Gastrocnemius medialis (tissue), 4 donors: ENCODE data around the gene KCNIP4. TPM values are rescaled to one million over a fixed set of nuclear protein-coding genes. Genes with fewer than 3 reads are reported as not detected.

Experiments used
- ATAC-seq, 2 donors: fragments of 150-250 bp; one replicate each; pipeline ENCODE4 v1.9.1; 2016
- DNase-seq, 2 donors: peaks; one replicate each; pipeline ENCODE4 v3.0.0-alpha.2; 2019
- H3K27ac ChIP-seq, 4 donors: fragments of 200-600 bp; sonication (generic); 1 replicate in 1 of 4; 2 replicates in 3 of 4; pipeline ENCODE4 v1.5.1; 2016 to 2018; ENCODE audit warnings: mild to moderate bottlenecking in 2 of 4, moderate library complexity in 1 of 4
- H3K27me3 ChIP-seq, 3 donors: fragments of 200-600 bp; sonication (generic) in 2 of 3; 1 replicate in 1 of 3; 2 replicates in 2 of 3; pipeline versions ENCODE4 v1.5.1 to v1.6.0; 2016 to 2019; ENCODE audit warnings: mild to moderate bottlenecking in 1 of 3, moderate library complexity in 1 of 3
- H3K36me3 ChIP-seq, 2 donors: fragments of 200-600 bp; sonication (generic) in 1 of 2; one replicate each; pipeline ENCODE4 v1.5.1; 2017 to 2018
- H3K4me1 ChIP-seq, 2 donors: fragments of 200-600 bp; sonication (generic) in 1 of 2; one replicate each; pipeline ENCODE4 v1.5.1; 2016 to 2017; ENCODE audit warnings: mild to moderate bottlenecking in 2 of 2
- H3K4me3 ChIP-seq, 4 donors: fragments of 200-600 bp; sonication (generic) in 3 of 4; 1 replicate in 1 of 4; 2 replicates in 3 of 4; pipeline ENCODE4 v1.5.1; 2016 to 2019; ENCODE audit warnings: mild to moderate bottlenecking in 2 of 4
- H3K9me3 ChIP-seq, 3 donors: fragments of 200-600 bp; sonication (generic) in 2 of 3; 1 replicate in 1 of 3; 2 replicates in 2 of 3; pipeline ENCODE4 v1.5.1; 2016 to 2019
- POLR2A ChIP-seq, 2 donors: fragments of 450-650 bp; IDR thresholded peaks; one replicate each; pipeline ENCODE4 v1.6.1; 2017; ENCODE audit warnings: antibody characterized with exemption in 2 of 2, mild to moderate bottlenecking in 2 of 2, moderate library complexity in 2 of 2
- in situ Hi-C, 4 donors: fragments of 200-750 bp; cut with MboI; loops; one replicate each; pipeline versions ENCODE4 v1.15.0 to v1.8.0; 2017; ENCODE audit warnings: low sequenced_read_pairs in 4 of 4
- intact Hi-C: fragments of 100-400 bp; cut with DNase I; formaldehyde crosslinking; loops from one replicate; pipeline ENCODE4 v1.15.1; 2023; ENCODE audit warnings: low total_unique reads
- total RNA-seq, 4 donors: library from RNA; depleted of rRNA; stranded (reverse); fragments of >200 nt; gene quantifications; one replicate each; pipeline versions ENCODE4 v1.1.0 to v1.2.3, GENCODE V29; 2016
- TF ChIP-seq, protein P1 (sequence below), 5 experiments: fragments of 450-650 bp in 3 of 5; fragments of 200-600 bp in 2 of 5; sonication (generic) in 2 of 5; IDR thresholded peaks in 4 of 5; conservative IDR thresholded peaks in 1 of 5; 1 replicate in 4 of 5; 2 replicates in 1 of 5; pipeline ENCODE4 v1.5.1; 2016 to 2019; ENCODE audit warnings: antibody characterized with exemption in 5 of 5, mild to moderate bottlenecking in 3 of 5, moderate library complexity in 3 of 5

The KCNIP4 gene
- total RNA-seq, 4 donors from 2014 or later, result not detected

DNA sequence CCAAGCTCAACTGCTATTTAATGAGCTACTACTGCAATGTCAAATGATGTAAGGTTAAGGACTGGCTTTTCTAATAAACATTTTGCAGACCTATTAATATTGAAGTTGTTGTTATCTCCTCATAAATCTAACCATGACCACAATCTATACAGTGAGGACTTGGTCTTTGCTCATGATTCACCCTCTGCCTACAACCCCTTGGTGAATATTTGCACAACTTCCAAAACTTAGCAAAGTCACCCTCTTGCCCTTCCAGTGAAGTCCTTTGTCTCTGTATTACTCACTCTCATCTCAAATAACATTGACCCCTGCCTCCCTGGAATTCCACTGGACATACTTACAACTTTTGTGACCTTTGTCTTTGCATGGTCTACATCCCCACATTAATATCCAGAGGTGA is 204.5 kb downstream of the KCNIP4 start:
- Histone ChIP-seq H3K4me3 (no peak overlapping the region), H3K4me1 (no peaks in the 10 kb centered on the region), H3K27ac (no peak overlapping the region), H3K36me3 (no peaks in the 10 kb centered on the region), H3K9me3 (no peaks in the 10 kb centered on the region), H3K27me3 (no peaks in the 10 kb centered on the region)
- in situ Hi-C loops (no loop called here), intact Hi-C loops (no loop called here)
- DNase-seq (no peak), ATAC-seq (no peak)
- TF ChIP-seq POLR2A (IDR thresholded peaks at IDR 0.05), result no peak
- TF ChIP-seq, protein P1, sequence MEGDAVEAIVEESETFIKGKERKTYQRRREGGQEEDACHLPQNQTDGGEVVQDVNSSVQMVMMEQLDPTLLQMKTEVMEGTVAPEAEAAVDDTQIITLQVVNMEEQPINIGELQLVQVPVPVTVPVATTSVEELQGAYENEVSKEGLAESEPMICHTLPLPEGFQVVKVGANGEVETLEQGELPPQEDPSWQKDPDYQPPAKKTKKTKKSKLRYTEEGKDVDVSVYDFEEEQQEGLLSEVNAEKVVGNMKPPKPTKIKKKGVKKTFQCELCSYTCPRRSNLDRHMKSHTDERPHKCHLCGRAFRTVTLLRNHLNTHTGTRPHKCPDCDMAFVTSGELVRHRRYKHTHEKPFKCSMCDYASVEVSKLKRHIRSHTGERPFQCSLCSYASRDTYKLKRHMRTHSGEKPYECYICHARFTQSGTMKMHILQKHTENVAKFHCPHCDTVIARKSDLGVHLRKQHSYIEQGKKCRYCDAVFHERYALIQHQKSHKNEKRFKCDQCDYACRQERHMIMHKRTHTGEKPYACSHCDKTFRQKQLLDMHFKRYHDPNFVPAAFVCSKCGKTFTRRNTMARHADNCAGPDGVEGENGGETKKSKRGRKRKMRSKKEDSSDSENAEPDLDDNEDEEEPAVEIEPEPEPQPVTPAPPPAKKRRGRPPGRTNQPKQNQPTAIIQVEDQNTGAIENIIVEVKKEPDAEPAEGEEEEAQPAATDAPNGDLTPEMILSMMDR (IDR thresholded peaks at IDR 0.05 in 4 of 5, conservative IDR thresholded peaks at IDR 0.05 in 1 of 5), result no peak

DNA sequence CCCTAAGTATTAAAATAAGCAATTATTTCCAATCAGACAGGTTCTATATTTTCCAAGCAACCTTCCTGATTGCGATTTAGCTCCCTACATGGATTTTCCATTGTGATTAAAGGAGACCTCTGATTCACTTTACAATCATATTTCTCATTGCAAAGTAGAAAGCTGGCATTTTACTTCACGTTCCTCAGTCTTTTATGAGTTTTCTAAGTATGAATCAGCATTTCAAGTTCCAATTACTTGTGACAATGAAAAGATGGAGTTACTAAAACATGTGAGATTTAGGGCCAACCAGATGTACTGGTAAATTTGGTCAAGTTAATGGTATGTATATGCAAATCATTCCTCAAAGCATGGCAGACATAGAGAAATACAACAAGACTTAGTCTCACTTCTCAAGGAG is 206.2 kb downstream of the KCNIP4 start:
- Histone ChIP-seq H3K36me3 (no peaks in the 10 kb centered on the region), H3K4me3 (no peak overlapping the region), H3K27me3 (no peaks in the 10 kb centered on the region), H3K9me3 (no peaks in the 10 kb centered on the region), H3K27ac (no peak overlapping the region), H3K4me1 (no peaks in the 10 kb centered on the region)
- no peak for ATAC-seq
- DNase-seq, result no peak
- in situ Hi-C loops (no loop called here), intact Hi-C loops (no loop called here)
- TF ChIP-seq, protein P1 (IDR thresholded peaks at IDR 0.05 in 4 of 5, conservative IDR thresholded peaks at IDR 0.05 in 1 of 5), result no peak
- no peak for TF ChIP-seq POLR2A (IDR thresholded peaks at IDR 0.05)

DNA sequence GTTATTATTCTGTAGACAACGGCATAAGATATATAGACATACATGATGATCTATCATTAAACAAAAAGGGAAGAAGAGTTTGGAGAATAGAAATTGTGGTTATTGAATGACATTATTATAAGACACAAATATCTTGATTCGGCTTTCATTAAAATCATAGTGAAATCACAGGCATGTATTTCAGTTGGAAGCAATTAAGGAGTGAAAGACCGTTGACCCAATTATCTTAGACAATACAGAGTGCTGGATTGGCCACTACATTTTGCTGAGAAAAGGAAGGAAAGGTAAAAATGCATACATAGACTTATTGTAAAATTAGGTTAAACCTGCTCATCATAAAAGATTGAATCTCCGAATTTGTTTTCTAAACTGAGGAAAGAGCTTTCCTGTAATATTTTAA is 209.8 kb downstream of the KCNIP4 start:
- Histone ChIP-seq H3K4me3 (no peak overlapping the region), H3K9me3 (no peaks in the 10 kb centered on the region), H3K27ac (no peak overlapping the region), H3K27me3 (no peaks in the 10 kb centered on the region), H3K4me1 (no peaks in the 10 kb centered on the region), H3K36me3 (no peaks in the 10 kb centered on the region)
- in situ Hi-C loops (no loop called here), intact Hi-C loops (no loop called here)
- no peak for DNase-seq
- ATAC-seq, result no peak
- no peak for TF ChIP-seq POLR2A (IDR thresholded peaks at IDR 0.05)
- TF ChIP-seq, protein P1 (IDR thresholded peaks at IDR 0.05 in 4 of 5, conservative IDR thresholded peaks at IDR 0.05 in 1 of 5), result no peak

DNA sequence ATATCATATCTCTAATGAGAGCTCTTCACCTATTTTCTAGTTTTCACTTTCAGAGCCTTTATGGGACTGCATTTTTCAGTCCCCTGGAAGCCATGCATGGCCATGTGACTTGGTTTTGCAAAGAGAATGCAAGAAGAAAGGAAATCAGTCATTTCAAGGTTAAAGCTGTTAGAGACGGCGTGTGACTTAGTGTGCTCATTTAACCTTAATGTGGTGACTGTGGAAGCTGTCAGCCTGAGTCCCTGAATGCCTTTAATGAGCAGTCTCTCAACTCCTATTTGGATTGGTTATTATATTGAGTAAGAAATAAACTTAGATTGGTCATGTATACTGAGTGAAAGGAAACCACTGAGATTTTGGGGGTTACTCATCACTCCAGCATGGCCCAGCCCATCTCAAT is 212.7 kb downstream of the KCNIP4 start:
- H3K9me3 ChIP-seq, result no peaks in the 10 kb centered on the region
- ATAC-seq, result no peak
- in situ Hi-C loops, result no loop called here
- no peaks in the 10 kb centered on the region for H3K4me1 ChIP-seq
- no peak for TF ChIP-seq POLR2A (IDR thresholded peaks at IDR 0.05)
- TF ChIP-seq, protein P1 (IDR thresholded peaks at IDR 0.05 in 4 of 5, conservative IDR thresholded peaks at IDR 0.05 in 1 of 5), result no peak
- H3K36me3 ChIP-seq, result no peaks in the 10 kb centered on the region
- no peak overlapping the region for H3K27ac ChIP-seq
- intact Hi-C loops, result no loop called here
- DNase-seq, result no peak
- no peaks in the 10 kb centered on the region for H3K27me3 ChIP-seq
- H3K4me3 ChIP-seq, result no peak overlapping the region

DNA sequence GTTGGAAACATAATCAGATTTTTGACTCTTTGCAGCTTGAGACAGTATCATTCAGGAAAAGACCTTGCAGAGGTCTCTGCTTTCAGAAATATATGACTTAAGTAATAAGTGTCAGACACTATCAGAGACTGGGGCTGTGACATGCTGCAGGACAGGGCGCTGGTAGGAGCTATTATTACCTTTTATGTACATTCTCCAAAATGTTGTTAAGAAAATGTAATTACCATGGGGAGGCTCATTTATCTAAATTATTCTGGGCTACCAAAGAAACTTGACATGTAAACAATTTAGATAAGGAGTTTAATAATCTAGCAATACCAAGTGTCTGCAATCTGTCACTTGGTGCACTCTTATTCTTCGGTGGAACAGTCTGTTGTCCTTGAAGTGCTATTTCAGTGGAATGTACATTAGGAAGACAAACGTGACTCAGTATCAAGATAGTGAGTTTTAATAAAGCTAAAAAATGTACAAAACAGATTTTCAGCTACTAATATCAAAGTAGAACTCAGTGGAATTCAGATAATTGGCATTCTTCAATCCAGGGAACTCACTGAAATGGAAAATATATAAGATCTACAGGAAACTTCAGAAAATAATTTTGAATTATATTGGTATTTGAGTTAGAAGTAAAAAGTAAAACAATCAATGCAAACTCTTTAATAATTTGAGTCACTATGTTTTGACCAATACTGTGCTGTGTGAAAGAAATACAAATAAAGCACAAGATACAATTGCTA is 214.5 kb downstream of the KCNIP4 start:
- H3K9me3 ChIP-seq, result no peaks in the 10 kb centered on the region
- no peaks in the 10 kb centered on the region for H3K36me3 ChIP-seq
- DNase-seq (no peak), ATAC-seq (no peak)
- H3K4me3 ChIP-seq, result no peak overlapping the region
- in situ Hi-C loops, result no loop called here
- TF ChIP-seq POLR2A (IDR thresholded peaks at IDR 0.05), result no peak
- TF ChIP-seq, protein P1 (IDR thresholded peaks at IDR 0.05 in 4 of 5, conservative IDR thresholded peaks at IDR 0.05 in 1 of 5), result no peak
- H3K4me1 ChIP-seq, result no peaks in the 10 kb centered on the region
- no peak overlapping the region for H3K27ac ChIP-seq
- no peaks in the 10 kb centered on the region for H3K27me3 ChIP-seq
- intact Hi-C loops, result no loop called here
